Skin of body (tissue), 2 donors: Measurements from ENCODE around the gene SAP30. TPM values are rescaled to one million over a fixed set of nuclear protein-coding genes. Genes with fewer than 3 reads are reported as not detected.

Experiments used
- DNase-seq: peaks from one replicate; lab custom pipeline; 2025; lab: John Stamatoyannopoulos, UW
- total RNA-seq: library from RNA; depleted of rRNA; stranded (reverse); fragments of >200 nt; gene quantifications from one replicate; pipeline ENCODE4 v1.2.3, GENCODE V29; 2014

SAP30 gene, protein sequence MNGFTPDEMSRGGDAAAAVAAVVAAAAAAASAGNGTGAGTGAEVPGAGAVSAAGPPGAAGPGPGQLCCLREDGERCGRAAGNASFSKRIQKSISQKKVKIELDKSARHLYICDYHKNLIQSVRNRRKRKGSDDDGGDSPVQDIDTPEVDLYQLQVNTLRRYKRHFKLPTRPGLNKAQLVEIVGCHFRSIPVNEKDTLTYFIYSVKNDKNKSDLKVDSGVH
- 10.9 TPM for total RNA-seq

DNA sequence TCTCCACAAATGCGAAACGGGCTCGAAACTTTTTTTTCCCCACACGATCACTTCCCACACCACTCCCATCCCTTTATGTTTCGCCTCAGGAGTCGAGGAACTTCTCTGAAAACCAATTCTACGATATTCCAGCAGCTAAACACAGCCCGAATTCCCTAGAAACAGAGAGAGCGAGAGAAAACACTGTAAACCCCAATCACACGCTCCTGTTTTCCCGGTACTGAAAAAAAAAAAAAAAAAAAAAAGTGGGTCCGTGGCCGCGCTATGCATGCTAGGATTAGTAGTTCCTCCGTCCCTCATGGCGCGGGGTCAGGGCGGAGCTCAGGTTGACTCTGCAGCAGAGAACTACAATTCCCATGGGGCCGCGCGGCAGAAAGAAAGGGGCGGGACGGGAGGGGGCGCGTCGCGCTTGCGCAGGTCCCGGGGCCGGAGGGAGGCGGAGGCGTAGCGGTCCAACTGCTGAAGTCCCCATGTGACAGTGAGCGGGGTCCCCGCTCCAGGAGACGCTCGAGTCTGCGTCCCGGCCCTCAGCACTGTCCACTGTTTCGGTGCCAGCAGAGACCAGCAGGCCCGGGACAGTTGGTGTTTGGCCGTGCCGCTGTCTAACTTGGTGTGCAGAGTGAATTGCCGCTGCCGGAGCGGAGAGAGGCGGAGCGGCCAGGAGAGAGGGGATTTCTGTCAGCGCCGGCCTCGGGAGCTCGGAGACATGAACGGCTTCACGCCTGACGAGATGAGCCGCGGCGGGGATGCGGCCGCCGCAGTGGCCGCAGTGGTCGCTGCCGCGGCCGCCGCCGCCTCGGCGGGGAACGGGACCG lies at the start of gene SAP30:
Gene SAP30 (plus strand): TSS at position 478 of the 815 bp plus-strand sequence. CDS start 229 bp downstream, at position 707.
- peak; percentile 99 for DNase-seq

DNA sequence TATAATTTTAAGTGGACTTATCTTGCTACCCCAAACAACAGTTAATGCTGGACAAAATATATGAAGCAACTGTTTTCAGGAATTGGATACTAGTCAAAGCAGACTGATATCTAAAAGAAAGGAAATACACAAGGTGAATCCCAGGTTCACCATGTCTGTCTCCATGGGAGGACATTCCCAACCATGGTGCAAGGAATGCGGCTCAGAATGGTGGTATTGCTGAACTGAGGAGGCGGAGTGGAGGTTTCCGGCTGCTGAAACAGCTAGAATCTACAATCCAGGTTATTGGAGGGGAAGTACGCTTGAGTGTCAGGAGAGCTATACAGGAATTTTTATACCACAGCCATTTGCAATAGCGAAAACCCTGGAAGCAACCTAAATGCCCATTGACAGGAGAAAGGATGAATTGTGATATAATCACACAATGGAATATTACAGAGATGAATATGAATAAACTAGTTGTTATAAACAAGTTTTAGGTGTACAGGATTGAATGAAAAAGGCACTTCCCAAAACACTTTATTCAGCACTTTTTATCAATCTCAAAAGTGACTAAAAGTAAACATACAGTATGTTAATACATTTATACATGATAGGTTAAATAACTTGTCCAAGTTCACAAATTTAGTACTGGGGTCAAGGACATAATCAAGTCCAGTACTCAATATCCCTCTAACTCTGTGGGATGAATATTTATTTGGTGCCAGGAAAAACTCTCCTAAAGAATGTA lies 45.6 kb upstream of the SAP30 start:
- DNase-seq = no peak

DNA sequence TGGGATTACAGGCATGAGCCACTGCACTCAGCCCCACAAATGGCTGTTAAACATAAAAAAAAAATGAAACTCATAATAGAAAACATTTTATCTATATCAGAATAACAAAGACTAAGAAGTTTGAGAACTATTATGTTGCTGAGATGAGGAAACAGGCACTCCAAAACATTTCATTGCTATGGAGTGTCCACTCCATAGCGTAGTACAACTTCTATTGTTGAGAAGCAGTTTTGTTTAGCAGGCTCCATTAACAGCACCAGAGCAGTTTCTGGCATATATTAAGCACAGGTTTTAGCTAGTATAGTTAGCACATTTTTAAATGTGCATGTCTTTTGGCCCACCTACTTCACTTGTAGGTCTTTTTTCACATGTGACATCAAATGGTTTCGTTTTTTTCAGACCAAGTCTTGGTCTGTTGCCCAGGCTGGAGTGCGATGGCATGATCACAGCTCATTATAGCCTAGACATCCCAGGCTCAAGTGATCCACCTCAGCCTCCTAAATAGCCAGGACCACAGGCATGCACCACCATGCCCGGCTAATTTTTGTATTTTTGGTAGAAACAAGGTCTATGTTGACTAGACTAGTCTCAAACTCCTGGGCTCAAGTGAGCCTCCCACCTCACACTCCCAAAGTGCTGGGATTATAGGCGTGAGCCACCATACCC lies 42.4 kb upstream of the SAP30 start:
- no peak for DNase-seq

DNA sequence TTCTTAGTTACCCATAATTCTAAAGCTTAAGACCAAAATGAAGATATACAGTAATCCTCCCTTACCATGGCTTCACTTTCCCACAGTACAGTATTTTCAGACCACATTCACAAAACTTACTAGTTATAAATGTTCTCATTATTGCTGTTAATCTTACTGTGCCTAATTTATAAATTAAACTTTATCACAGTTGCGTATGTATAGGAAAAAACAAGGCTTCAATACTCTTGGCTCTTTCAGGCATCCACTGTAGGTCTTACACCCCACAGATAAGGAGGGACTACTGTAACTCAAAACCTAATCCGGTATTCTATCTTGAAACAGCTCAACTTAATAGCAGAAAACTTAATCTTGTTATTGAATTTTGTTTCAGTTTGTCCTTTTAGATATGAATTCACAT lies 40.2 kb upstream of the SAP30 start:
- no peak for DNase-seq

DNA sequence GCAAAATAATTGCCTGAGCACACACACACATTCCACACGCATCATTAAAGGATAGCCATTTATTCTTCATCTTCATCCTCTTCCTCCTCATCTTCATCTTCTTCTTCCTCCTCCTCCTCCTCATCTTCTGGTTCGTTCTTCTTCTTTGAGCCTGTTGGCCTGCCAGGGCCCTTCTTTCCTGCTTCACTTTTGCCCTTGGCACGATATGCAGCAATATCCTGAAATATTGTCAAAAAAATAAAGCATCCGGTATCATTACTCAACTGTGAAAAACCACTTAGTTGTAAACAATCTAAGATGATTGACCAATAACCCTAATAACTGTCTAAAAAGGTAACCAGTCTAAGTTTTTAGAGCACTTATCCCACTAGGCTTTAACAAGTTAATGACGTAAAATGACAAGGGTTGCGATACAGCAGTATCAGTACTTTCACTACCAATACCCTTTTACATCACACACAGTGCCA lies 38.7 kb upstream of the SAP30 start:
- DNase-seq = no peak

DNA sequence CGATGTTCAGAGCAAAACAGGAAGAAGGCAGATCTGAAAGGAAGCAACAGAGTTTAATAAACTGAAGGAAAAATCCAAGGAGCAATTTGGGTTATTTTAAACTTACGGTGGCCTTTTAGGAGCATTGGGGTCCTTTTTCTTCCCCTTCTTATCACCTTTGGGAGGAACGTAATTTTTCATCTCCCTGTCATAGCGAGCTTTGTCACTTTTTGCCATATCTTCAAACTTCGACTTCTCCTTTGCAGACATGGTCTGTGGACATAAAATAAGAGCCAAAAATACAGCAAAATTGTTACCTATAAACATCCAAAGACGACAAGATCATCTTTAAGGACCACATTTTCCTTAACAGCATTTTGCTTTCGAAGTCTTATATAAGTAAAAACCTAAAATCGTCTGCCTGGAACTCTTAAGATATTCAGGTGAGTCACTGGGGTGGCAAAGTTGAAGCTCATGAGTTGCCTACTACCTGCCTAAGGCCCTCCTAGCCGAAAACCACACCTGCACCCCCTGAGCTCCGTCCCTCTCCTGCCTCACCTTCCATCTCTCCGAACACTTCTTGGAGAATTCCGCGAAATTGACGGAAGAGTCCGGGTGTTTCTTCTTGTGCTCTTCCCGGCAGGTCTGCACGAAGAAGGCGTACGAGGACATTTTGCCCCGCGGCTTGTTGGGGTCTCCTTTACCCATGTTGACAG lies 37.6 kb upstream of the SAP30 start:
- DNase-seq = peak; percentile 46

DNA sequence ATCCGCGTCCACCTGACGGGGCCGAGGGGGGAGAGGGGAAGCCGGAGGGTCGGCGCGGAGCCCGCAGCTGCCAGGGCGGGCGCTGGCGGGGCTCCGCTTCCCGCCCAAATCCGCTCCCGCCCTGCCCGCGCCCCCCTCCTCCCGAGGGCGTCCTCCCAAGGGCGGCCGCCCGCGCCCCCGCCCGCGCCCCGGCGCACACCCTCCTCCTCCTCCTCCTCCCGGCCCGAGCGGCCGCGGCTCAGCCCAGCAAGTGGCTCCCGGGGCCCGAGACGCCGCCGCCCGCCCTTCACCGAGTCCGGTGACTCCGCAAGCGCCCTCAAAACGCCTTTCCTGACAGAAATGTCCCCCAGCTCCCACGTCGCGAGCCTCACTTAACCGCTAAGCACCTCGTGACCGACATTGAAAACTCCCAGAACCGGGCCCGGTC lies 37.1 kb upstream of the SAP30 start:
- peak; percentile 46 for DNase-seq

DNA sequence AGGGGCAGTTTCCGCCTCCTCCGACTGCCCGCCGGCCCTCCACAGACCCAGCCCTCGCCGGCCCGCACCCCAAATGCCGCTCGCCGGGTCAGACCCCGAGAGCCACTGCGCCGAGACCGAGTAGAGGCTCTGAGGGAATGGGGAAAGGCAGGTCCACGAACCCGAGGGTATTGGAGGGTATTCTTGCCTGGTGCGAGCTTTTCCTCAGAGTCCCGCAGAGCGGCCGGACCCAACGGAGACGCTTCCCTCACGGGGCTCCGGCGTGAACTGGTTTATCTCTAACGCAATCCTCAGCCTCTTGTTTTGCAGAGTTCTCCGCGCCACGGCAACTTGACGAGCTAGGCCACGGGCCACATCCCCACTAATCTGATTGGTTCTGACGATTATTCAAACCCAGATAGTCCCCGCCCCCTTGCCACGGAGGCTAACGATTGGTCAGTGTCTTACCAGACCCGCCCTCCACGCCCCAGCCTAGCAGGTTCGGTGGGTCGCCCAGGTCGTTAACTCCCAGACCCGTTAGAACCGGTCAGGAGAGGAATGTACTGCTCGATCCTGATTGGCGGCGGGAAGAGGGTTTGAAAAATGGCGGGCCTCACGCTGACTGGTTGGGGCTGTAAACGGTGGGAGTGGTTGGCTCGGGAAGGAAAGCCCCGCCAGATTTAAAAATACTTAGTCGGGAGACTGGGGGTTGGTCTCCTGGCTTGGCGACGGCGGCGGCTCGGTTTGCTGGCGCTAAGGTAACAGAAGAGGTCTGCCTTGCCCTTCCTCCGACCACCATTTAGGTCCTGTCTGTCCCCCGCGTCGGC lies 36.5 kb upstream of the SAP30 start, which contains the start of gene HMGB2:
Gene HMGB2 (minus strand): TSS at position 274 of the 806 bp plus-strand sequence. CDS start 709 bp downstream, outside the sequence.
- DNase-seq = peak; percentile 100

DNA sequence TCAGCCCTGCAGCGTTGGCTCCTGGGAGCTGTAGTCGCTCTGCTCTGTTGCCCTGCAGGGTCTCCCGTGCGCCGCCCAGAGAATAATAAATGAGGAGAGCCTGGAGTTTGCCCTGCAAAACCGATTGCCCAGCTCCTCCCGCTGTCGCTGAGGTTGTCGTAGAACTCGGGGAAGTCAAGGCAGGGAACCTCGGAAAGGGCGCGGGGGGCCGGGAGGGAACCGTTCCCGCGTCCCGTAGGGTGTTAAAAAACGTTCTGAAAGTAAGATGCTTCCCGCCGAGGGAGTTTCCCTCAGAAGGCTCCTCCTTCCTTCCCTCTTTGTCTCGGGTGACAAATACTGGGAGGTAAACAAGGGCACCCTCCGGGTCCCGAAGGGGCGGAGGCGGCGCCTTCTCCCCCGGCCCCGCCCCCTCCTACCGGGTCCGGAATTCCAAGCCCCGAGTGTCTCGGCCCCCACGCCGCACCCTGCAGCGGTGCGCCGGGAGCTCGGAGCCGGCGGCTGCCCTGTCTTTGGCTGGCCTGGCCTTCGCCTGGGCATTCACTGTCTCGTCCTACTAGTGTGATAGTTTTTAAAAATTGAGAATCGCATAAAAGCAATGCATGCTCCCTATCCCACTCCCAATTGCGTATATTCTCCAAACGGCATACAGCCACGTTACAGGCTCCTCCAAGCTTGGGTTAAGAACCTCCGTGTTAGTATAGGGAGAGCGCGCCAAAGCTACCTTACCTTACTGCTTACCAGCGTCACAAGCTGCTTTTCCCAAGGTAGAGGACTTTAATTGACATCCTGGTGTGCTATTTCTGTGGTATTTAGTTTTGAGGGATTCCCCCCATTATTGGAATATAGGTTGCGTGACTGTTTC lies 35.6 kb upstream of the SAP30 start:
- peak; percentile 57 for DNase-seq

DNA sequence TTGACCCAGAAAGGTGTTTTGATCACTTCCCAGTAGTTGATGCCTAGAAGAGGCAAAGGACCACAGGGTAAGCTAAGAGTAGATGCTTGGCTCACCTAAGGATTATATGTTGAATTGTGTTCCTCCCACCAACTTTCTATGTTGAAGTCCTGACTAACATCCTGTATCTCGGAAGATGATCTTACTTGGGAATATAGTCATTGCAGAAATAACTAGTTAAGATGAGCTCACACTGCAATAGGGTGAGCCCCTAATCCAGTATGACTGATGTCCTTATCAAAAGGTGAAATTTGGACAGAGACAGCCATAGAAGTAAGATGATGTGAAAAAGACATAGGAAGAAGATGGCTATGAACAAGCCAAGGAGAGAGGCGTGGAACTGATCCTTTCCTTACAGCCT lies 33.3 kb upstream of the SAP30 start:
- no peak for DNase-seq

DNA sequence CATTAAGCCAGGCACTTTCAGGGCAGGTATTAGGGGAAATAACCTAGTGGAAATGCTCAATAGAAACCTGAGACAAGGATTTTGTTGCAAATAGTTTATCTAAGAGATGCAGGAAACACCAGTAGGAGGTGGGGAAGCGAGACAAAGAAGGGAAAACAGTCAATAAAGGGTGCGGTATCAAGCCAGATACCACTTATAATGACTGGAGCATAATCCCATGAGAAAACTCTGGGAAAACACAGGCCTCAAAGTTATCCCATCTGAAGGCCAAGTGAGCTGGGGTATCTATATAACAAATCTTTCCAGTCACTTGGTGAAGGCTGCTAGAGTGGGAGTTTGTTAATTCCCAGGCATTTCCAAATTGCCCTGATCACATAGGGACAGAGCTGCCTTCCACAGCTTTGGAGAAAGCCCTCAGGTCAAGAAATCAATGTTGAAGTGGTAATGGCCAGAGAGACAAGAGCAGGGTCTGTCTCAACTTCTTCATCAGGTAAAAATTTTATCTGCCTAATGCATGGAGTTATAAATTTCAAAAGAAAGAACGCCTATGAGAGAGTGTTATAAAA lies 26.8 kb upstream of the SAP30 start:
- no peak for DNase-seq

DNA sequence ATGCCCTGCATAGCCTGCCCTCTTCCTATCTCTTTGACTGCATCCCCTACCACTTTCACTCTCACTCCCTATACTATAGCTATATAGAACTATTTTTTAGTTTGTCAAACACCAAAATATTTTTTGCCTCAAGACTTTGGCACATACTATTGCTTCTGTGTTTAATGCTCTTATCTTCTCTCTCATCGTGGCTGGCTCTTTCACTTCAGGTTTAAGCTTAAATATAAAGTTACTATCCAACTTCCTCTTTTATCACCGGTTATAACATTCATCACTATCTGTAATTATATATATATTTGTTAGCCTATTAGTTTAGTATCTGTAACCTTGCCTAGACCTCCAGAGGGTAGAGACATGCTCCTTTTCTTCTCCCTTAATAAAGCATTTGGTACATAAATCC lies 25.1 kb upstream of the SAP30 start:
- DNase-seq = no peak

DNA sequence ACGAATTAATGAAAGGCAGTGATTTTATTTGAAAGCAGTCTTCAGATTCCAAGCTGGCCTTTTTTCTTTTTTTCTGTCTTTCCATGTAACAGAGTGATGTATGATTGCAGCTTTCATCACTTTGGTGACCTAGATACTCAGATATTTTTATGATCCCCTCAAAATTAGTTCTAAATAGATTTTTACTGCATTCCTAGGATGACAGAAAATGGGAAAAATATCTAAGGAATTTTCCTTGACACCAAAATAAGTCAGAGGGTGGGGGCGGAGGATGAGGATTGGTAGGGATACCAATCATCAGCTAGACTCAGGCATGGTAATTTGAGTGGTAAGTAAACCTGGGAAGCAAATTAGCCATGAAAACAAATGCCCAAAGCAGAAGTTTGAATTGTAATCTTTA lies 24.7 kb upstream of the SAP30 start:
- no peak for DNase-seq

DNA sequence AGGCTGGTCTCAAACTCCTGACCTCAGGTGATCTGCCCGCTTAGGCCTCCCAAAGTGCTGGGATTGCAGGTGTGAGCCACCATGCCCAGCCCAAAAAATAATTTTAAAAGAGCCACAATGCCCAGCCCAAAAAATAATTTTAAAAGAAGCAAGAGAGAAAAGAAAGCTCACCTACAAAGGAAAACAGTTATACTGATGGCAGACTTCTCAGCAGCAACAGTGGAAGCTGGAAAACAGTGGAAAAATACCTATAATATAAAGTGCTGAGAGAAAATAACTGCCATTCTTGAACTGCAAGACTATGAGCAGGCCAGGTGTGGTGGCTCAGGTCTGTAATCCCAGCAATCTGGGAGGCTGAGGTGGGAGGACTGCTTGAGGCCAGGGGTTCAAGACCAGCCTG lies 23.3 kb upstream of the SAP30 start:
- DNase-seq = no peak

DNA sequence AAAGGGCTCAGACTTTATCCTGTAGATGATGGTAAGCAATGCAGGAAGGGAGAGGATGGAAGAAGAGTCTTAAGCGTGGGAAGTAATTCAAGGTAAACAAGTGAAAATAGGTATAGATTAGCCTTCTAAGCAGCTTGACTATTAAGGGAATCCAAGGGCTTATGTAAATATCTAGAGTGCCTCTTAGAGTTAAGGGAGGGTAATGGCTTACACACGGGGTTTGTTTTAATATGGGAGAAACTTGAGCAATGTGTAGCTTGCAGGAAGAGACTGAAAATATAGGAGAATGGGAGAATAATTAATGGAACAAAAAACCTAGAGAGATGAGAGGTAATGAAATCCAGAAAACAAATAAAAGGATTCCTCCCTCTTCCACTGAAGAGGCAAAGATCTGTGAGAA lies 12.8 kb upstream of the SAP30 start:
- no peak for DNase-seq

DNA sequence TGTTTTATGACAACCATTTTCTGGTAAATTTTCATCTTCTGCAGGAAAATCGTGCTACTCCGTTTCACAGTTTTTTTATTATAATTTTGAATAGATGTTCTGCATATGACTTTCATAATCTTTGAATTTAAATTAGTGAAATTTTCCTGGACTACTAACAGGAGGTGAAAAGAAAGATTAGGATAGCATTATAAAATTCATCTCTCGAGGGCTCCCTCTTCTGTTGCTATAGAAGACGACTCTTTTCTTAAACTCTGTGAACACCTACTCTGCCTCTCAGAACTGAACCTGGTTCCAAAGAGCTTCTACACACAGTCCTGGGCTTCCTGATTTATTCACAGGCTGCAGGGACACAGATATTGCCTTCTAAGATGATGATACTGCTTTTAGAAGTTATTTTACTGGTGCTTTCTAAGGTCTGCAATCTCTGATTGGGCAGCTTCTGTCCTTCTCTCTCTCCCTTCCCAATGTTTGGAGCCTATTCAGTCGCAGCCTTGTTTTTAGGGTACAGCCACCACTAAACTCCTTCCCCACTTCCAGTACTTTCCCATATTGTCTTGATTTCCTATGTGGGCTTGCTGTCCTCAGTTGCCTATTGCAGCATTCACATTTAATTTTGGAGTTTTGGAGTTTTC lies 10.1 kb upstream of the SAP30 start:
- no peak for DNase-seq

DNA sequence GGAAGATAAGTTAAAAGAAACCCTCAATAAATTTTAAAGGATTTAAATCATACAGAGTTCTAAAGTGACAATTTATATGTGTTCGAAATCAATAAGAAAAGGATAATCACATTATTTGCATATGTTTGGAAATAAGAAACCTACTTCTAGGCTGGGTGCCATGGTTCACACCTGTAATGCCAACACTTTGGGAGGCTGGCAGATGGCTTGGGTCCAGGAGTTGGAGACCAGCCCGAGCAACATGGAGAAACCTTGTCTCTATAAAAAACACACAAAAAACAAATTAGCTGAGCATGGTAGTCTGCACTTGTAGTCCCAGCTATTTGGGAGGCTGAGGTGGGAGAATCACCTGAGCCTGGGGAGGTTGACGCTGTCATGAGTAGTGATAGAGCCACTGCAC lies 8.1 kb upstream of the SAP30 start:
- no peak for DNase-seq

DNA sequence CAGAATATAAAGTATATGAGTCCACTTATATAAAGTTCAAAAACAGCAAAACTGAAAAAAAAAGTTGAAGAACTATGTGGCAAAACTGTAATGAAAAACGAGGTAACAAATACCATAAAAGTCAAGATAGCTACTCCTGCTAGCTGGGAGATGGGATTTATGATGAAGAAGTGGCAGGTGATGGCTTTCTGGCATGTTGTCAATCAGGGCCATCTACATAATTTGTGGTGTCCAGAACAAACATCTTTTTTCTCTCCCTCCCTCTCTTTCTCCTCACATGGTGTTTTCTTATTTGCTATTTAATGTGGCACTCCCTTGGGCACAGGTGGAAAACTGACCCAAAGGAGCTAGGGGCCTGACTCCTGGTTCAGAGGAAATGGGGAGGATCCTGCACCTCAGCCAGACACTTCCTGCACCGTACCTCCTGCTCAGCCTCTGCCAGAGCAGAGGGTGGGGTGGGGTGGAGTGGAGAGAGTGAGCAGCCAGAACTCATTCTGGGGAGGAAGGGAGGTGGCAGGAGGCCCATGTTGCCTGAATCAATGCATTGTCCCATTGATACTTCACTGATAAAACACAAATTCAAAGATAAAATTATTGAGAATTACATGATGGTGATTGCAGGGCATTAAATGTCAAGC lies 5.3 kb upstream of the SAP30 start:
- no peak for DNase-seq
